Measurements from ENCODE around the gene MINDY2. TPM values are rescaled to one million over a fixed set of nuclear protein-coding genes. Genes with fewer than 3 reads are reported as not detected.
"Not testable (repeated sequence)": the region's sequence is repeated elsewhere in the genome, so short reads cannot be mapped to it uniquely, and the experiment has no call there.

The MINDY2 gene
- total RNA-seq, 1 experiment from 2014 or later: 4.7 TPM

- no peak overlapping the region for H3K27ac ChIP-seq (ENCODE audit: low read length)
- intact Hi-C loops (cut with micrococcal nuclease): no loop called here
- no peak overlapping the region for H3K4me2 ChIP-seq (ENCODE audit: low read length)
- CTCF ChIA-PET: no interaction called here
- H3K9me3 ChIP-seq (ENCODE audit: low read length): no peaks in the 10 kb centered on the region
- BruUV-seq (replicated peaks): no TSS peak
- H3K4me3 ChIP-seq (ENCODE audit: low read length): no peak overlapping the region
- no peaks in the 10 kb centered on the region for H4K20me1 ChIP-seq (ENCODE audit: low read length)
- H3K36me3 ChIP-seq (ENCODE audit: low read depth, low read length): no peaks in the 10 kb centered on the region
- no peak for ATAC-seq
- no peaks in the 10 kb centered on the region for H3K4me1 ChIP-seq (ENCODE audit: insufficient read depth, low read length)
- TF ChIP-seq EZH2phosphoT487 (IDR thresholded peaks at IDR 0.05; ENCODE audit: borderline replicate concordance, low read length) (no peak), EZH2 (IDR thresholded peaks at IDR 0.05; ENCODE audit: low read length, unreplicated experiment) (no peak), CTCF (conservative IDR thresholded peaks at IDR 0.05; ENCODE audit: low read depth, low read length) (peak; percentile 44; the same call in 1 of the 2 replicates)
- no peaks in the 10 kb centered on the region for H3K9me2 ChIP-seq (replicated peaks; ENCODE audit: low read length)
- no peak overlapping the region for H2AFZ ChIP-seq (ENCODE audit: low read length)
- no peak overlapping the region for H3K9ac ChIP-seq (ENCODE audit: low read length)
- H3K27me3 ChIP-seq (ENCODE audit: low read length): no peaks in the 10 kb centered on the region
- DNase-seq: peak; percentile 28
- no peaks in the 10 kb centered on the region for H3K79me2 ChIP-seq (ENCODE audit: low read length)
- H3F3A ChIP-seq (ENCODE audit: low read length, unreplicated experiment): no peaks in the 10 kb centered on the region
- POLR2A ChIA-PET (ENCODE audit: unreplicated experiment): no interaction called here
These were observed 81.2 kb downstream of the MINDY2 start for GRCh38 chr15:58852347-58852746.

- Histone ChIP-seq H3K27ac (ENCODE audit: low read length) (no peak overlapping the region), H3K9ac (ENCODE audit: low read length) (no peak overlapping the region), H2AFZ (ENCODE audit: low read length) (no peak overlapping the region), H3K79me2 (ENCODE audit: low read length) (no peaks in the 10 kb centered on the region), H3K9me3 (ENCODE audit: low read length) (no peaks in the 10 kb centered on the region), H3K4me1 (ENCODE audit: insufficient read depth, low read length) (no peaks in the 10 kb centered on the region), H3K4me2 (ENCODE audit: low read length) (no peak overlapping the region), H3K27me3 (ENCODE audit: low read length) (no peaks in the 10 kb centered on the region), H4K20me1 (ENCODE audit: low read length) (no peaks in the 10 kb centered on the region), H3K9me2 (replicated peaks; ENCODE audit: low read length) (no peaks in the 10 kb centered on the region), H3K36me3 (ENCODE audit: low read depth, low read length) (no peaks in the 10 kb centered on the region), H3K4me3 (ENCODE audit: low read length) (no peak overlapping the region), H3F3A (ENCODE audit: low read length, unreplicated experiment) (no peaks in the 10 kb centered on the region)
- ChIA-PET POLR2A (ENCODE audit: unreplicated experiment) (interaction anchor here (0.7 kb wide), 1 partner anchor 108 kb away, joined by 3 read pairs; no protein-coding TSS in a partner anchor), CTCF (interaction anchor here (0.5 kb wide), 1 partner anchor 675 kb away, joined by 3 read pairs; no protein-coding TSS in a partner anchor)
- DNase-seq: no peak
- no peak for ATAC-seq
- no TSS peak for BruUV-seq (replicated peaks)
- TF ChIP-seq CTCF (conservative IDR thresholded peaks at IDR 0.05; ENCODE audit: low read depth, low read length): no peak
- no peak for TF ChIP-seq EZH2 (IDR thresholded peaks at IDR 0.05; ENCODE audit: low read length, unreplicated experiment)
- TF ChIP-seq EZH2phosphoT487 (IDR thresholded peaks at IDR 0.05; ENCODE audit: borderline replicate concordance, low read length): no peak
- intact Hi-C loops (cut with micrococcal nuclease): no loop called here
These were observed 83.5 kb downstream of the MINDY2 start for GRCh38 chr15:58854593-58854992.

- BruUV-seq (replicated peaks): no TSS peak
These were observed 85.0 kb downstream of the MINDY2 start for GRCh38 chr15:58856086-58856485.

GRCh38 chr15:58856621-58857020, 85.5 kb downstream of the MINDY2 start:
- H3K79me2 ChIP-seq (ENCODE audit: low read length); H3K4me2 ChIP-seq (ENCODE audit: low read length); ATAC-seq; H3K9me3 ChIP-seq (ENCODE audit: low read length); H3K9ac ChIP-seq (ENCODE audit: low read length); H3K27ac ChIP-seq (ENCODE audit: low read length); H3K4me3 ChIP-seq (ENCODE audit: low read length); CTCF ChIA-PET; H3K36me3 ChIP-seq (ENCODE audit: low read depth, low read length); BruUV-seq (replicated peaks); H3K27me3 ChIP-seq (ENCODE audit: low read length); H3K4me1 ChIP-seq (ENCODE audit: insufficient read depth, low read length); H2AFZ ChIP-seq (ENCODE audit: low read length); DNase-seq; POLR2A ChIA-PET (ENCODE audit: unreplicated experiment); H4K20me1 ChIP-seq (ENCODE audit: low read length); H3K9me2 ChIP-seq (replicated peaks; ENCODE audit: low read length); intact Hi-C loops (cut with micrococcal nuclease); H3F3A ChIP-seq (ENCODE audit: low read length, unreplicated experiment): not testable (repeated sequence)

More at GRCh38 chr15:58856086-58856485, 85.0 kb downstream of the MINDY2 start:
- ATAC-seq: no peak
- DNase-seq: peak; percentile 6
- H3K4me1 ChIP-seq (ENCODE audit: insufficient read depth, low read length): no peaks in the 10 kb centered on the region
- no peak overlapping the region for H3K4me2 ChIP-seq (ENCODE audit: low read length)
- H3K27ac ChIP-seq (ENCODE audit: low read length): no peak overlapping the region
- no peak overlapping the region for H2AFZ ChIP-seq (ENCODE audit: low read length)
- no peaks in the 10 kb centered on the region for H3K79me2 ChIP-seq (ENCODE audit: low read length)
- H3K27me3 ChIP-seq (ENCODE audit: low read length): no peaks in the 10 kb centered on the region
- CTCF ChIA-PET: no interaction called here
- no peaks in the 10 kb centered on the region for H3K9me2 ChIP-seq (replicated peaks; ENCODE audit: low read length)
- H4K20me1 ChIP-seq (ENCODE audit: low read length): no peaks in the 10 kb centered on the region
- POLR2A ChIA-PET (ENCODE audit: unreplicated experiment): no interaction called here
- no peak overlapping the region for H3K9ac ChIP-seq (ENCODE audit: low read length)
- H3K9me3 ChIP-seq (ENCODE audit: low read length): no peaks in the 10 kb centered on the region
- TF ChIP-seq CTCF (conservative IDR thresholded peaks at IDR 0.05; ENCODE audit: low read depth, low read length) (no peak), EZH2phosphoT487 (IDR thresholded peaks at IDR 0.05; ENCODE audit: borderline replicate concordance, low read length) (no peak), EZH2 (IDR thresholded peaks at IDR 0.05; ENCODE audit: low read length, unreplicated experiment) (no peak)
- H3K4me3 ChIP-seq (ENCODE audit: low read length): no peak overlapping the region
- intact Hi-C loops (cut with micrococcal nuclease): no loop called here
- no peaks in the 10 kb centered on the region for H3F3A ChIP-seq (ENCODE audit: low read length, unreplicated experiment)
- H3K36me3 ChIP-seq (ENCODE audit: low read depth, low read length): no peaks in the 10 kb centered on the region
